Gastroesophageal sphincter (tissue), 4 donors: Measurements from ENCODE around the gene ABCC1. TPM values are rescaled to one million over a fixed set of nuclear protein-coding genes. Genes with fewer than 3 reads are reported as not detected.

Experiments used
- ATAC-seq: fragments of 150-250 bp; one replicate; pipeline ENCODE4 v1.9.1; 2016; ENCODE audit warnings: mild to moderate bottlenecking, moderate library complexity
- H3K27ac ChIP-seq, 4 donors: fragments of 200-600 bp; sonication (generic) in 3 of 4; 1 replicate in 3 of 4; 2 replicates in 1 of 4; pipeline ENCODE4 v1.5.1; 2016 to 2019
- H3K27me3 ChIP-seq: fragments of 200-600 bp; sonication (generic); one replicate; pipeline ENCODE4 v1.5.1; 2019
- H3K36me3 ChIP-seq, 2 donors: fragments of 200-600 bp; sonication (generic); one replicate each; pipeline ENCODE4 v1.5.1; 2019; ENCODE audit warnings: control low read depth in 1 of 2
- H3K4me1 ChIP-seq, 3 donors: fragments of 200-600 bp; sonication (generic); 1 replicate in 2 of 3; 2 replicates in 1 of 3; pipeline ENCODE4 v1.5.1; 2016 to 2019; ENCODE audit warnings: control low read depth in 2 of 3
- H3K4me3 ChIP-seq, 2 donors: fragments of 200-600 bp; sonication (generic); one replicate each; pipeline ENCODE4 v1.5.1; 2019; ENCODE audit warnings: mild to moderate bottlenecking in 1 of 2, moderate library complexity in 1 of 2
- H3K9me3 ChIP-seq, 3 donors: fragments of 200-600 bp; sonication (generic); one replicate each; pipeline ENCODE4 v1.5.1; 2017 to 2019; ENCODE audit warnings: control low read depth in 2 of 3
- EP300 ChIP-seq: sonication (generic); formaldehyde crosslinking; IDR thresholded peaks from one replicate; pipeline ENCODE4 v1.6.1; 2017; ENCODE audit warnings: antibody characterized with exemption, mild to moderate bottlenecking
- POLR2A ChIP-seq, 2 donors: fragments of 450-650 bp; IDR thresholded peaks; one replicate each; pipeline ENCODE4 v1.6.1; 2017; ENCODE audit warnings: antibody characterized with exemption in 2 of 2, mild to moderate bottlenecking in 2 of 2, moderate library complexity in 1 of 2
- POLR2AphosphoS5 ChIP-seq: sonication (generic); formaldehyde crosslinking; IDR thresholded peaks from one replicate; pipeline ENCODE4 v1.6.1; 2017; ENCODE audit warnings: antibody characterized with exemption
- WGBS, 2 donors: methylation state at CpG; one replicate each; pipeline ENCODE4 v1.1.5; 2018; ENCODE audit warnings: low coverage in 1 of 2; 5-methylcytosine and 5-hydroxymethylcytosine counted together
- total RNA-seq, 4 donors: library from RNA; depleted of rRNA; stranded (reverse); fragments of >200 nt; gene quantifications; one replicate each; pipeline ENCODE4 v1.1.0, GENCODE V29; 2016
- TF ChIP-seq, protein P1 (sequence below), 4 experiments: fragments of 200-600 bp in 2 of 4; fragments of 450-650 bp in 2 of 4; sonication (generic) in 1 of 4; IDR thresholded peaks; one replicate each; pipeline ENCODE4 v1.5.1; 2017 to 2019; ENCODE audit warnings: antibody characterized with exemption in 4 of 4, mild to moderate bottlenecking in 2 of 4, moderate library complexity in 2 of 4

Gene ABCC1
- total RNA-seq, 4 donors from 2014 or later, result 50.8 to 122 (median 63.1) TPM

DNA sequence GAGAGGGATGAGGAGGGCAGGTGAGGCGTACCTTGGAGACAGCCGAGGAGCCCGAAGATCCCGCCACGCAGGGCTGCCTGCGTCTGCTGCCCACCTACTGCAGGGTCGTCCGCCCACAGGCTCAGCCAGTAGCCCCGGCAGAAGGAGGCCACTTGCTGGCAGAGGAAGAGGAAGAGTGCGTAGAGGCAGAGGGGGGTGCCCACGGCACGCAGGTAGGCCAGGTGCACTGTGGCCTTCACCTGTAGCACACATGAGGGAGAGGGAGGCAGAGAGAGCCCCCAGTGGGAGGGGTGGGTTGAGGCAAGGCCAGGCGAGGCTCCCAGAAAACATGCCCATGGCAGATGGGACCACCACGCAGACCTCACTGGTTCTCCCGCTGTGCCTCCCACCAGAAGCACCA is 220.2 kb downstream of the ABCC1 start:
- no peaks in the 10 kb centered on the region for H3K27me3 ChIP-seq
- no peak overlapping the region for H3K4me3 ChIP-seq
- no peaks in the 10 kb centered on the region for H3K9me3 ChIP-seq
- no peaks in the 10 kb centered on the region for H3K4me1 ChIP-seq
- H3K36me3 ChIP-seq, result no peaks in the 10 kb centered on the region
- no peak for ATAC-seq
- 92% methylated on average over 5 of the region's 15 CpGs; no CpG with 5 or more reads in 1 of the 2 donors for WGBS, 2 donors
- TF ChIP-seq POLR2AphosphoS5 (no peak), POLR2A (IDR thresholded peaks at IDR 0.05) (no peak), EP300 (no peak)
- TF ChIP-seq, protein P1, sequence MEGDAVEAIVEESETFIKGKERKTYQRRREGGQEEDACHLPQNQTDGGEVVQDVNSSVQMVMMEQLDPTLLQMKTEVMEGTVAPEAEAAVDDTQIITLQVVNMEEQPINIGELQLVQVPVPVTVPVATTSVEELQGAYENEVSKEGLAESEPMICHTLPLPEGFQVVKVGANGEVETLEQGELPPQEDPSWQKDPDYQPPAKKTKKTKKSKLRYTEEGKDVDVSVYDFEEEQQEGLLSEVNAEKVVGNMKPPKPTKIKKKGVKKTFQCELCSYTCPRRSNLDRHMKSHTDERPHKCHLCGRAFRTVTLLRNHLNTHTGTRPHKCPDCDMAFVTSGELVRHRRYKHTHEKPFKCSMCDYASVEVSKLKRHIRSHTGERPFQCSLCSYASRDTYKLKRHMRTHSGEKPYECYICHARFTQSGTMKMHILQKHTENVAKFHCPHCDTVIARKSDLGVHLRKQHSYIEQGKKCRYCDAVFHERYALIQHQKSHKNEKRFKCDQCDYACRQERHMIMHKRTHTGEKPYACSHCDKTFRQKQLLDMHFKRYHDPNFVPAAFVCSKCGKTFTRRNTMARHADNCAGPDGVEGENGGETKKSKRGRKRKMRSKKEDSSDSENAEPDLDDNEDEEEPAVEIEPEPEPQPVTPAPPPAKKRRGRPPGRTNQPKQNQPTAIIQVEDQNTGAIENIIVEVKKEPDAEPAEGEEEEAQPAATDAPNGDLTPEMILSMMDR (IDR thresholded peaks at IDR 0.05), result no peak
- no peak overlapping the region for H3K27ac ChIP-seq

DNA sequence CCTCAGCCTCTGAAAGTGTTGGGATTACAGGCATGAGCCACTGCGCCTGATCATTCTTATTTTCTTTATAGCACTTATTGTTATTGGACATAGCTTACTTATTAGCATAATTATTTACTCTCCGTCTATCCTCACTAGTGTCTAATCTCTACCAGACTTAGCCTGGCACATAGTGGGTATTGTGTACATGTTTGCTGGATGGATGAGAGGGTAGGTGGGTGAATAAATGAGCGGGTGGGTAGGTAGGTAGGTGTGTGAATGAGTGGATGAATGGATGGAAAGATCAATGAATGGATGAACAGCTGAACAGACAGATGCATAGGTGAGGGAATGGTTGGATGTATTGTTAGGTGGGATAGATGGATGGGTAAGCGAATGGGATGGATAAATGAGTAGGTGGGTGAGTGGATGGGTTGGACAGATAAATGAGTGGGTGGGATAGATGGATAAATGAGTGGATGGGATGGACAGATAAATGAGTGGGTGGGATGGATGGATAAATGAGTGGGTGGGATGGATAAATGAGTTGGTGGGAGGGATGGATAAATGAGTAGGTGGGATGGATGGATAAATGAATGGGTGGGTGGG is 222.0 kb downstream of the ABCC1 start:
- 93 to 100% methylated on average over 4 of the region's 4 CpGs for WGBS, 2 donors
- no peak for TF ChIP-seq EP300
- TF ChIP-seq POLR2A (IDR thresholded peaks at IDR 0.05), result no peak
- no peak for TF ChIP-seq POLR2AphosphoS5
- TF ChIP-seq, protein P1 (IDR thresholded peaks at IDR 0.05), result no peak
- H3K27me3 ChIP-seq, result no peaks in the 10 kb centered on the region
- H3K4me1 ChIP-seq, result no peaks in the 10 kb centered on the region
- no peaks in the 10 kb centered on the region for H3K9me3 ChIP-seq
- ATAC-seq, result no peak
- no peak overlapping the region for H3K27ac ChIP-seq
- no peak overlapping the region for H3K4me3 ChIP-seq
- H3K36me3 ChIP-seq, result no peaks in the 10 kb centered on the region

DNA sequence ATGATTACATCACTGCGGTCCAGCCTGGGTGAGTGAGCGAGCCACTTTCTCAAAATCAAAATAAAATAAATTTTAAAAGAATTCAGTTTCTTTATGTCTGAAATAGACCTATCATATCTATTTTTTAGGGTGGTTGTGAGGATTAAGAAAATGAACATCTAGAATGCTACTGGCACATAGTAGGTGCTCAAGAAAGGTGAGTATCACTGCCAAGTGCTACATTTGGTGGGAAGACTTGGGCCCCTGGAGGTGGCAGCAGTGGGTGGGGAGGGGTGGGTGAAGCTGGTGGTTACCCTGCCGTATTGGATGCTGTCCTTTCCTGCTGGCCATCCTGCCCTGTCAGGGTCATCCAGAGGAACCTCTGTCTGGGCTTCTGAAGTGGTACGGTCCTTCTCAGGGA is 223.6 kb downstream of the ABCC1 start:
- Histone ChIP-seq H3K27me3 (no peaks in the 10 kb centered on the region), H3K4me3 (no peak overlapping the region), H3K36me3 (no peaks in the 10 kb centered on the region), H3K9me3 (no peaks in the 10 kb centered on the region), H3K27ac (no peak overlapping the region), H3K4me1 (no peaks in the 10 kb centered on the region)
- TF ChIP-seq, protein P1 (IDR thresholded peaks at IDR 0.05), result no peak
- TF ChIP-seq POLR2A (IDR thresholded peaks at IDR 0.05) (no peak), EP300 (no peak), POLR2AphosphoS5 (no peak)
- ATAC-seq, result no peak
- 85 to 87% methylated on average over 2 to 3 of the region's 4 CpGs for WGBS, 2 donors

GRCh38 chr16:16175296-16175695 is 225.9 kb downstream of the ABCC1 start:
- H3K4me1 ChIP-seq, result no peaks in the 10 kb centered on the region
- ATAC-seq, result no peak
- H3K4me3 ChIP-seq, result no peak overlapping the region
- no peaks in the 10 kb centered on the region for H3K27me3 ChIP-seq
- H3K27ac ChIP-seq, result no peak overlapping the region
- no peaks in the 10 kb centered on the region for H3K36me3 ChIP-seq
- no peak for TF ChIP-seq POLR2A (IDR thresholded peaks at IDR 0.05)
- no peak for TF ChIP-seq POLR2AphosphoS5
- no peak for TF ChIP-seq EP300
- TF ChIP-seq, protein P1 (IDR thresholded peaks at IDR 0.05), result no peak
- H3K9me3 ChIP-seq, result no peaks in the 10 kb centered on the region
- 43% methylated on average over 3 of the region's 5 CpGs; no CpG with 5 or more reads in 1 of the 2 donors for WGBS, 2 donors

- ATAC-seq, result no peak
- H3K27me3 ChIP-seq, result no peaks in the 10 kb centered on the region
- H3K36me3 ChIP-seq, result no peaks in the 10 kb centered on the region
- H3K27ac ChIP-seq, result no peak overlapping the region
- TF ChIP-seq EP300, result no peak
- TF ChIP-seq, protein P1 (IDR thresholded peaks at IDR 0.05), result no peak
- no peak for TF ChIP-seq POLR2A (IDR thresholded peaks at IDR 0.05)
- no peak for TF ChIP-seq POLR2AphosphoS5
- no peaks in the 10 kb centered on the region for H3K4me1 ChIP-seq
- H3K9me3 ChIP-seq, result no peaks in the 10 kb centered on the region
- no peak overlapping the region for H3K4me3 ChIP-seq
Measured at GRCh38 chr16:16176328-16176727, 226.9 kb downstream of the ABCC1 start.
